ENCODE data around the gene PRMT9.

- TF ChIP-seq CTCF (IDR thresholded peaks at IDR 0.05) (no peak), POLR2A (IDR thresholded peaks at IDR 0.05) (no peak)
These were observed 94.4 kb downstream of the PRMT9 start for GRCh38 chr4:147589586-147589985.

Data from right lobe of liver (tissue), 4 donors.